GM12878 (cell line): ENCODE data around the gene KCTD16. TPM values are rescaled to one million over a fixed set of nuclear protein-coding genes. Genes with fewer than 3 reads are reported as not detected.

Experiments
- ATAC-seq: fragments of 200-7000 bp; cut with Tn5 transposase; 3 replicates; pipeline ENCODE4 v1.9.1; 2020; ENCODE audit warnings: mild to moderate bottlenecking, moderate library complexity
- BruUV-seq: library from RNA; stranded (reverse); fragments of 400-500 nt; replicated peaks from 2 replicates; lab custom pipeline; 2021; lab: Mats Ljungman, UMichigan
- CTCF ChIA-PET: fragments of 300-600 bp; sonication (Branson Sonifier 250); formaldehyde crosslinking; extraction: SDS; loops from one replicate; lab custom pipeline; 2021; ENCODE audit warnings: inconsistent platforms; lab: Yijun Ruan, JAX
- POLR2A ChIA-PET: fragments of 350-600 bp; formaldehyde crosslinking; extraction: SDS; loops from one replicate; lab custom pipeline; 2021; ENCODE audit warnings: inconsistent platforms; lab: Charles Lee
- RAD21 ChIA-PET: fragments of 300-600 bp; sonication (Branson Sonifier 250); formaldehyde crosslinking; loops from one replicate; lab custom pipeline; 2023; ENCODE audit warnings: antibody characterized with exemption; ENCODE audit not compliant: unreplicated experiment; lab: Charles Lee
- SMC1A ChIA-PET: fragments of 300-600 bp; sonication (Branson Sonifier 250); formaldehyde crosslinking; loops from one replicate; lab custom pipeline; 2023; ENCODE audit not compliant: unreplicated experiment, uncharacterized antibody; lab: Charles Lee
- DNase-seq: peaks from one replicate; pipeline ENCODE4 v3.0.0-alpha.2; 2011; ENCODE audit warnings: low read depth, low spot score
- FAIRE-seq: peaks from 3 replicates; lab custom pipeline; 2011; peaks lifted over from hg19 to GRCh38; lab: Jason Lieb, UNC
- H2AFZ ChIP-seq: 2 replicates; pipeline ENCODE4 v1.6.0; 2011; ENCODE audit warnings: low read depth, low read length, control low read depth; ENCODE audit not compliant: control insufficient read depth
- H3K27ac ChIP-seq: 2 replicates; pipeline ENCODE4 v1.5.1; 2011; ENCODE audit warnings: control low read depth; ENCODE audit not compliant: control insufficient read depth, insufficient read depth
- H3K27me3 ChIP-seq, 2 experiments: replicated peaks in 1 of 2; 2 replicates each; pipeline versions ENCODE4 v1.6.0 to v1.6.1; 2011; ENCODE audit warnings: low read length in 1 of 2; ENCODE audit not compliant: control insufficient read depth in 2 of 2, insufficient read depth in 2 of 2
- H3K36me3 ChIP-seq, 2 experiments: 2 replicates each; pipeline ENCODE4 v1.5.1; 2011; ENCODE audit warnings: low read length in 1 of 2; ENCODE audit not compliant: control insufficient read depth in 2 of 2, insufficient read depth in 2 of 2
- H3K4me1 ChIP-seq: 2 replicates; pipeline ENCODE4 v1.6.1; 2011; ENCODE audit warnings: mild to moderate bottlenecking, low read length, moderate library complexity, mixed read lengths; ENCODE audit not compliant: control insufficient read depth, insufficient read depth
- H3K4me2 ChIP-seq: 2 replicates; pipeline ENCODE4 v1.6.0; 2011; ENCODE audit warnings: control low read depth; ENCODE audit not compliant: control insufficient read depth, insufficient read depth
- H3K4me3 ChIP-seq: fragments of 200-600 bp; sonication (generic); 2 replicates; pipeline ENCODE4 v1.5.1; 2016
- H3K79me2 ChIP-seq: 2 replicates; pipeline ENCODE4 v1.6.0; 2011; ENCODE audit warnings: low read length; ENCODE audit not compliant: control insufficient read depth, insufficient read depth
- H3K9ac ChIP-seq: 2 replicates; pipeline ENCODE4 v1.8.0; 2011; ENCODE audit warnings: low read length, control low read depth, mixed read lengths; ENCODE audit not compliant: control insufficient read depth, insufficient read depth
- H3K9me3 ChIP-seq: replicated peaks from 3 replicates; pipeline ENCODE4 v1.5.1; 2011; ENCODE audit warnings: mild to moderate bottlenecking, low read length; ENCODE audit not compliant: control insufficient read depth, insufficient read depth
- H4K20me1 ChIP-seq: 2 replicates; pipeline ENCODE4 v1.6.0; 2011; ENCODE audit not compliant: control insufficient read depth, insufficient read depth
- ATF7 ChIP-seq: fragments of 450-650 bp; IDR thresholded peaks from 2 replicates; pipeline ENCODE4 v1.6.1; 2016; ENCODE audit warnings: low read depth, mild to moderate bottlenecking
- CHD4 ChIP-seq: fragments of 200-600 bp; sonication (generic); IDR thresholded peaks from 2 replicates; pipeline ENCODE4 v1.6.1; 2016; ENCODE audit warnings: mild to moderate bottlenecking
- E4F1 ChIP-seq: fragments of 450-650 bp; IDR thresholded peaks from 2 replicates; pipeline ENCODE4 v1.6.1; 2018; ENCODE audit warnings: borderline replicate concordance, mild to moderate bottlenecking; ENCODE audit not compliant: partially characterized antibody
- EZH2 ChIP-seq: IDR thresholded peaks from 2 replicates; pipeline ENCODE4 v1.6.1; 2012; ENCODE audit warnings: low read depth, mild to moderate bottlenecking, control low read depth, inconsistent platforms, low read length, borderline replicate concordance; ENCODE audit not compliant: control insufficient read depth
- GABPA ChIP-seq: IDR thresholded peaks from 2 replicates; pipeline ENCODE4 v1.6.1; 2014; ENCODE audit warnings: antibody characterized with exemption, low read depth, mild to moderate bottlenecking, inconsistent platforms
- HDGF ChIP-seq: fragments of 450-650 bp; IDR thresholded peaks from 2 replicates; pipeline ENCODE4 v1.6.1; 2016; ENCODE audit warnings: antibody characterized with exemption
- MEF2A ChIP-seq: IDR thresholded peaks from 2 replicates; pipeline ENCODE4 v1.6.1; 2011; ENCODE audit warnings: low read depth, mild to moderate bottlenecking, low read length, moderate library complexity; ENCODE audit not compliant: insufficient read depth
- RB1 ChIP-seq: fragments of 450-650 bp; formaldehyde crosslinking; IDR thresholded peaks from 2 replicates; pipeline ENCODE4 v1.6.1; 2017; ENCODE audit warnings: mild to moderate bottlenecking, borderline replicate concordance
- SMAD5 ChIP-seq: IDR thresholded peaks from 2 replicates; pipeline ENCODE4 v1.6.1; 2016; ENCODE audit warnings: antibody characterized with exemption, low read depth
- SUZ12 ChIP-seq: fragments of 200-600 bp; sonication (generic); IDR thresholded peaks from one replicate; pipeline ENCODE4 v1.6.1; 2018; ENCODE audit warnings: antibody characterized with exemption, mild to moderate bottlenecking; ENCODE audit not compliant: unreplicated experiment
- WRNIP1 ChIP-seq: IDR thresholded peaks from 2 replicates; pipeline ENCODE4 v1.6.1; 2011; ENCODE audit warnings: low read depth, low read length, improper control_type of control experiment, borderline replicate concordance
- ZSCAN29 ChIP-seq: fragments of 450-650 bp; IDR thresholded peaks from 2 replicates; pipeline ENCODE4 v1.6.1; 2017; ENCODE audit warnings: mild to moderate bottlenecking, moderate library complexity
- WGBS: methylation state at CpG from one replicate; pipeline ENCODE4 v1.1.6; 2016; ENCODE audit warnings: low lambda C conversion rate; ENCODE audit not compliant: insufficient replicate concordance, insufficient coverage; ENCODE audit errors: missing lambda C conversion rate; 5-methylcytosine and 5-hydroxymethylcytosine counted together
- in situ Hi-C: fragments of 300-500 bp; cut with MboI; formaldehyde crosslinking; loops from 9 replicates; pipeline ENCODE4 v1.14.3; 2018; ENCODE audit warnings: mixed read lengths
- intact Hi-C: fragments of 100-400 bp; cut with micrococcal nuclease; formaldehyde crosslinking; loops from one replicate; pipeline ENCODE4 v1.14.2; 2022; ENCODE audit not compliant: unreplicated experiment
- polyA plus RNA-seq, 11 experiments: library from polyadenylated mRNA; depleted of rRNA in 4 of 11; unstranded in 6 of 11; stranded (reverse) in 5 of 11; fragments of >200 nt; fragmentation: Nextera tagmentation in 4 of 11; fragmentation: Illumina TruSeq in 1 of 11; extraction: Ambion mirVana in 4 of 11; extraction: Trizol in 1 of 11; gene quantifications; 1 replicate in 1 of 11; 2 replicates in 10 of 11; pipeline versions ENCODE4 v1.2.1 to v1.2.3, GENCODE V29; 2011 to 2016; ENCODE audit warnings: inconsistent platforms in 2 of 11, missing spikeins in 2 of 11, low read depth in 1 of 11
- total RNA-seq, 4 experiments: library from RNA; depleted of rRNA in 3 of 4; stranded (reverse); fragments of >200 nt in 3 of 4; fragmentation: Illumina TruSeq in 1 of 4; extraction: Trizol in 1 of 4; gene quantifications; 2 replicates each; pipeline versions ENCODE4 v1.2.1 to v1.2.3, GENCODE V29; 2013 to 2021
- TF ChIP-seq, protein P1 (sequence below): fragments of 450-650 bp; IDR thresholded peaks from 2 replicates; pipeline ENCODE4 v1.6.1; 2017; ENCODE audit warnings: mild to moderate bottlenecking, moderate library complexity

Gene KCTD16
- total and polyA plus RNA-seq, 10 of the 15 experiments (the other 5 are each of a cell fraction or from before 2014, with no cell fraction given): 0.03 to 0.10 (median 0.06) TPM; not detected in 3

DNA sequence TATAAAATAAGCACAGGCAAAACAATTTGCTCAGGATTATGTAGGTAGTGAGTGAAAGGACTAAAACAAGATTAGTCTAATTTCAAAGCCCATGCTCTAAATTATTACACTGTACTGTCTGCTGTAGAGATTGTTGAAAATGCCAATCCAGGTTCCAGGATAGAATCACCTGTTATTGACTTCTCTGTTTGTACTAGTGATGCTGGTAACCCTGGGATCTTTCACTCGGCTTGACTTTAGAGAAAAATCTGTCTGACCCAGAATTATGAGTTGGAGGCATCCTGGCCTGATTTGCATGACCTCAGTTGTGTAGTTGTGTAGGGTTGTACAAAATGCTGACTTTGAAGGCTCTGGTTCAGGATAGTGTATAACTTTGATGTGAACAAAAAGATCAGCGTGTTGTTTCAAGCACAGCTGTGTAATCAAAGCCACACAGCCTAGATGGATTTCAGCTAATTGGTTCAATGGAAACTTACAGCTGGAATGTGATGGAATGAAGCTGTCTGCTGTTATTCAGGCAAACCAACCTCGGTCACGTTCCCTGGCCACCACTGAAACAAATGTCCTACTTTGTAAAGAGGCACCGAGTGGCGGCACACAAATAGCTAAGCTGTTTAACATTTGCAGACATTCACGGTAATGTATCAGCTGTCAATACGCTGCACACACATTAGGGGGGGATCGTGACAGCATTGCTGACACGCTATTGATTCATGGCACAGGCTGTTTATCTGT, 340.3 kb downstream of the KCTD16 start:
- intact Hi-C loops (no loop called here), in situ Hi-C loops (no loop called here)
- POLR2A ChIA-PET: no interaction called here
- no peaks in the 10 kb centered on the region for H3K36me3 ChIP-seq
- H3K9me3 ChIP-seq: no peaks in the 10 kb centered on the region
- H2AFZ ChIP-seq: no peak overlapping the region
- no peaks in the 10 kb centered on the region for H3K27me3 ChIP-seq
- ATAC-seq (no peak), FAIRE-seq (no peak)
- no peaks in the 10 kb centered on the region for H3K79me2 ChIP-seq
- H3K4me1 ChIP-seq: no peaks in the 10 kb centered on the region
- H3K27ac ChIP-seq: no peak overlapping the region
- RAD21 ChIA-PET: no interaction called here
- H4K20me1 ChIP-seq: no peaks in the 10 kb centered on the region
- BruUV-seq: no TSS peak
- SMC1A ChIA-PET: interaction anchor here (1.3 kb wide), 1 partner anchor 10 kb away, joined by 3 read pairs; no protein-coding TSS in a partner anchor
- H3K4me3 ChIP-seq: no peak overlapping the region
- CTCF ChIA-PET: interaction anchor here (0.6 kb wide), 1 partner anchor 1940 kb away, joined by 3 read pairs; no protein-coding TSS in a partner anchor
- TF ChIP-seq ZSCAN29 (no peak), MEF2A (no peak), SMAD5 (no peak), RB1 (no peak), ATF7 (no peak), EZH2 (no peak), WRNIP1 (no peak), HDGF (no peak), SUZ12 (no peak), CHD4 (no peak), GABPA (no peak), E4F1 (no peak)
- TF ChIP-seq, protein P1, sequence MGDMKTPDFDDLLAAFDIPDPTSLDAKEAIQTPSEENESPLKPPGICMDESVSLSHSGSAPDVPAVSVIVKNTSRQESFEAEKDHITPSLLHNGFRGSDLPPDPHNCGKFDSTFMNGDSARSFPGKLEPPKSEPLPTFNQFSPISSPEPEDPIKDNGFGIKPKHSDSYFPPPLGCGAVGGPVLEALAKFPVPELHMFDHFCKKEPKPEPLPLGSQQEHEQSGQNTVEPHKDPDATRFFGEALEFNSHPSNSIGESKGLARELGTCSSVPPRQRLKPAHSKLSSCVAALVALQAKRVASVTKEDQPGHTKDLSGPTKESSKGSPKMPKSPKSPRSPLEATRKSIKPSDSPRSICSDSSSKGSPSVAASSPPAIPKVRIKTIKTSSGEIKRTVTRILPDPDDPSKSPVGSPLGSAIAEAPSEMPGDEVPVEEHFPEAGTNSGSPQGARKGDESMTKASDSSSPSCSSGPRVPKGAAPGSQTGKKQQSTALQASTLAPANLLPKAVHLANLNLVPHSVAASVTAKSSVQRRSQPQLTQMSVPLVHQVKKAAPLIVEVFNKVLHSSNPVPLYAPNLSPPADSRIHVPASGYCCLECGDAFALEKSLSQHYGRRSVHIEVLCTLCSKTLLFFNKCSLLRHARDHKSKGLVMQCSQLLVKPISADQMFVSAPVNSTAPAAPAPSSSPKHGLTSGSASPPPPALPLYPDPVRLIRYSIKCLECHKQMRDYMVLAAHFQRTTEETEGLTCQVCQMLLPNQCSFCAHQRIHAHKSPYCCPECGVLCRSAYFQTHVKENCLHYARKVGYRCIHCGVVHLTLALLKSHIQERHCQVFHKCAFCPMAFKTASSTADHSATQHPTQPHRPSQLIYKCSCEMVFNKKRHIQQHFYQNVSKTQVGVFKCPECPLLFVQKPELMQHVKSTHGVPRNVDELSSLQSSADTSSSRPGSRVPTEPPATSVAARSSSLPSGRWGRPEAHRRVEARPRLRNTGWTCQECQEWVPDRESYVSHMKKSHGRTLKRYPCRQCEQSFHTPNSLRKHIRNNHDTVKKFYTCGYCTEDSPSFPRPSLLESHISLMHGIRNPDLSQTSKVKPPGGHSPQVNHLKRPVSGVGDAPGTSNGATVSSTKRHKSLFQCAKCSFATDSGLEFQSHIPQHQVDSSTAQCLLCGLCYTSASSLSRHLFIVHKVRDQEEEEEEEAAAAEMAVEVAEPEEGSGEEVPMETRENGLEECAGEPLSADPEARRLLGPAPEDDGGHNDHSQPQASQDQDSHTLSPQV: no peak
- TF ChIP-seq, all 136 proteins: peak for 0
- no peak for DNase-seq
- 45% methylated on average over 10 of the region's 10 CpGs for WGBS
- H3K4me2 ChIP-seq: no peak overlapping the region
- no peak overlapping the region for H3K9ac ChIP-seq
